ENCODE results near the gene L3MBTL1.

Gene L3MBTL1

DNA sequence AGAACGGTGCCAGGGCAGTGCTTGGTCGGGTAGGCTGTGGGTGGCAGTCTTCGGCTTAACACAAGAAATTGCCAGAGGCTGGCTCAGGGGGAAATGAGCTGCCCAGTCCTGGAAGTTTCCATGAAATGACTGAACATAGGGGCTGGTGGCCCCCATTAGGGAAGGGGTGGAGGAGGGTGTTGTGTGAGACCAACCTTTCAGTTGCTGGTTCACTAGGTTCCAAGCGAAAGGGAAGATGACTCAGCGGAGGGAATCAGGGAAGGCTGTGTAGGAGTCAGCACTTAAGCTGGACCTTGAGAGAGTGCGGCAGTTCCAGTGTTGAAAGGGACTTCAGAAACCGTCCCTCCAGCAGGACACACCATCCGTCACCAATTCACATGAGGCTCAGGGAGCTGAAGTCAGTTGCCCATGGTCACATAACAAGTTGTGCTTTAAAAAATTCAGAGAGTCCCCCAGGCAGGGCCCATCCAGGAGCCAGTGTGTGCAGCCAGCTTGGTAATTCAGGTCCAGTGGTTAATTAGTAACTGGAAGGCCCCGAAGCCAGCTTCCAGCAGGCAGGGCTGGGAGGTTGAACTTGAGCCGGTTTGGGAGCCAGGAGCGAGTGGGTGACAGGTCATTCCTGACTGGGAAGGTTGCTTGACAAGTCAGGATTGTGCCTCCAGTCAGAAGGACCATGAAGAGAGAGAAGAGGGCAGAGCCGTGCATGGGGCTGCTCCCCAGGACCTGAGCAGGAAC is 51.1 kb downstream of the L3MBTL1 start, which contains the start of gene SGK2:
Gene SGK2 (plus strand): TSS at position 616 of the 735 bp plus-strand sequence. CDS start 7,469 bp downstream, outside the sequence.
- H3K4me3 ChIP-seq (ENCODE audit: low read depth, low read length): no peak within 1 kb of the TSS
- no peaks in the 10 kb centered on the region for H3K9me3 ChIP-seq
- DNase-seq: no peak
- H3K27me3 ChIP-seq: no peaks in the 10 kb centered on the region
- H3K36me3 ChIP-seq: no peaks in the 10 kb centered on the region
- peaks cover 7% of the 10 kb centered on the region for H3K4me1 ChIP-seq
- TF ChIP-seq, protein P1, sequence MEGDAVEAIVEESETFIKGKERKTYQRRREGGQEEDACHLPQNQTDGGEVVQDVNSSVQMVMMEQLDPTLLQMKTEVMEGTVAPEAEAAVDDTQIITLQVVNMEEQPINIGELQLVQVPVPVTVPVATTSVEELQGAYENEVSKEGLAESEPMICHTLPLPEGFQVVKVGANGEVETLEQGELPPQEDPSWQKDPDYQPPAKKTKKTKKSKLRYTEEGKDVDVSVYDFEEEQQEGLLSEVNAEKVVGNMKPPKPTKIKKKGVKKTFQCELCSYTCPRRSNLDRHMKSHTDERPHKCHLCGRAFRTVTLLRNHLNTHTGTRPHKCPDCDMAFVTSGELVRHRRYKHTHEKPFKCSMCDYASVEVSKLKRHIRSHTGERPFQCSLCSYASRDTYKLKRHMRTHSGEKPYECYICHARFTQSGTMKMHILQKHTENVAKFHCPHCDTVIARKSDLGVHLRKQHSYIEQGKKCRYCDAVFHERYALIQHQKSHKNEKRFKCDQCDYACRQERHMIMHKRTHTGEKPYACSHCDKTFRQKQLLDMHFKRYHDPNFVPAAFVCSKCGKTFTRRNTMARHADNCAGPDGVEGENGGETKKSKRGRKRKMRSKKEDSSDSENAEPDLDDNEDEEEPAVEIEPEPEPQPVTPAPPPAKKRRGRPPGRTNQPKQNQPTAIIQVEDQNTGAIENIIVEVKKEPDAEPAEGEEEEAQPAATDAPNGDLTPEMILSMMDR (IDR thresholded peaks at IDR 0.05; ENCODE audit: low read depth, low read length): no peak

DNA sequence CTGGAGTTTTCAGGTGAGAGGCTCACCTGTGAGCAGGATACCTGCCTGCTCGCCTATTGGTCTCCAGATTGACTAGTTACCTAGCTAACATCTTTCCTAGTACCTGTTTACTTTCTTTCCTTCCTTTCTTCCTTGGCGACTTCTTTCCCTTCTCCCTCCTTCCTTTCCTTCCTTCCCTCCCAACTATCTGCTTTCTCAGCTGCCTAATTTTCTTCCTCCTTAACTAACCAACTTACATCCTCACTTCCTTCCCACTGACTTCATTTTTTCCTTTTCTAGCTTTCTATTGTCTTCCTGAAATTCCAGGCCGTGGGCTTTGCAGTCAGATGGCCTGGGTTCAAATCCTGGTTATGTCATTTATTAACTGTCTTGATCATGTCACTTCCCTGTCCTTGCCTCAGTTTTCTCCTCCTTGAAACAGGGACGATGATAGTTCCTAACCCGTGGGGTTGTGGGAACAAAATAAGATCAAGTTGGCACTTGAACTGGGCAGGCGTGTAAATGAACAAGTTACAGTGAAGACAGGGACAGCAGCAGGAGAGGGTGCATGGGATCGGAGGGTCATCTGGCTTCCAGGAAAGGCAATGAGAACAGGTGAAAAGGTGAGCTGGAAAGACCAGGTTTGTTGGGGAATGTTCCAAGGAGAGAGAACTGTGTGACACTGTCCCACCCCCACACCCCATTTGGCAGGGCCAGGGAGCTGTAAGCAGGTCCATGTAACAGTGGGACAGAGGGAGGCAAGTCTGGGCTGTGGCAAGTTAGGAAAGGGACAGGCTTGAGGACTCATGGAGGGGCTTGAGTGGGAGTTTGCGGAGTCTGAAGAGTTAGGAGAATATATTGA is 51.9 kb downstream of the L3MBTL1 start:
- TF ChIP-seq, protein P1 (IDR thresholded peaks at IDR 0.05; ENCODE audit: low read depth, low read length): no peak
- peaks cover 7% of the 10 kb centered on the region for H3K4me1 ChIP-seq
- no peaks in the 10 kb centered on the region for H3K9me3 ChIP-seq
- H3K36me3 ChIP-seq: no peaks in the 10 kb centered on the region
- no peak for DNase-seq
- no peak overlapping the region for H3K4me3 ChIP-seq (ENCODE audit: low read depth, low read length)
- H3K27me3 ChIP-seq: no peaks in the 10 kb centered on the region

DNA sequence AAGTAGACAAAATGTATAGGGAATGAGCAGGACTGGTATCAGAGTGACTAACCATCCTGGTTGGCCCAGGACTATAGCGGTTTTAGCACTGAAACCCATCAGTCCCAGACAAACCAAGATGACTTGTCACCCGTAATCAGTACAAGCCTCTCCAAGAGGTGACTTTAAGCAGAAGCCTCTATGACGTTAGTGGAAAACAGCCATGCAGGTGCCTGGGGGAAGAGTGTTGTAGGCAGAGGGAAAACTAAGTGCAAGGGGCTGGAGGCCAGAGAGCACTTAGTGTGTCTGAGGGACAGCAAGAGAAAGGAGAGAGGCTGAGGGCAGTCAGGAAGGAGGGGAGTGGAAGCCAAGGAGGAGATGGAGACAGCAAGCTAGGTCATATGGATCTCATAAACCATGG is 53.5 kb downstream of the L3MBTL1 start:
- H3K27me3 ChIP-seq: no peaks in the 10 kb centered on the region
- H3K9me3 ChIP-seq: no peaks in the 10 kb centered on the region

DNA sequence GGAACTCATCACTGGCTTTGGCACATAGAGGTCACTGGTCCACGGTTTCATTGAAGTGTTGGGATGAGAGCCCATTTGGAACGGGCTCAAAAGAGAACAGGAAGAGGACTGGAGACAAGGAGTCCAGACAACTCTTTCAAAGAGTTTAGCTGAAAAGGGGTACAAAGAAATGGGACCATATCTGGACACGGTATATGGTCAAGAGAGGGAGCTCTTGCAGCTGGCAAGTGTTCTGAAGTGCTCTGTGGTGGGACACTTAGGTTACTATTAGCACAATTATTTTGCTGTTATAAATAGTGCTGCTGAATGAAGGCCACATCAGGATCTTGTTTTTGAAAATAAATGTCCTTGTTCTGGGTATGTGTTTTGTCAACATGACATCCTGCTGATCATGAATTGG is 55.9 kb downstream of the L3MBTL1 start:
- Histone ChIP-seq H3K36me3 (no peaks in the 10 kb centered on the region), H3K4me3 (ENCODE audit: low read depth, low read length) (no peak overlapping the region), H3K27me3 (no peaks in the 10 kb centered on the region), H3K4me1 (no peaks in the 10 kb centered on the region), H3K9me3 (no peaks in the 10 kb centered on the region)
- no peak for DNase-seq
- TF ChIP-seq, protein P1 (IDR thresholded peaks at IDR 0.05; ENCODE audit: low read depth, low read length): no peak

More for the DNA sequence above, 53.5 kb downstream of the L3MBTL1 start:
- Histone ChIP-seq H3K4me1 (peaks cover 7% of the 10 kb centered on the region), H3K4me3 (ENCODE audit: low read depth, low read length) (no peak overlapping the region), H3K36me3 (no peaks in the 10 kb centered on the region)
- TF ChIP-seq, protein P1 (IDR thresholded peaks at IDR 0.05; ENCODE audit: low read depth, low read length): no peak
- DNase-seq: no peak

DNA sequence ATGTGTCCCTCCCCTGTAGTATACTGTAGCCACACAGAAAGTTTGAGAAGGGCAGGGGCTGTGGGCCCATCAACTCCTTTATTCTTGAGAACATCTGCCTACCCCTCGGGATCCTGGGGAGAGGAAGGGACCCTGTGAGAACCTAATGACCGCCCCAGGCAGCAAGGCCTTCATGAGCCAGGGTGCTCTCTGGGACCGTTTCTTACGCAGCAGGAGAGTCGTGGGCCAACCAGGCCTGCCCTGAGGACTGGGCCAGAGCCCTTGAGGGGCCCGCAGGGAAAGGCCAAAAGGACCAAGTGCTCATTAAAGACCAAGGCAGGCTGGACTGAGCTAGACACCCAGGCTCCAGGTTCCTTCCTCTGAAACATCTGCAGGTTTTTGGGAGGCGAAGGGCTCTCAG is 56.5 kb downstream of the L3MBTL1 start:
- DNase-seq: no peak
- TF ChIP-seq, protein P1 (IDR thresholded peaks at IDR 0.05; ENCODE audit: low read depth, low read length): no peak
- no peaks in the 10 kb centered on the region for H3K9me3 ChIP-seq
- H3K4me3 ChIP-seq (ENCODE audit: low read depth, low read length): no peak overlapping the region
- no peaks in the 10 kb centered on the region for H3K4me1 ChIP-seq
- H3K36me3 ChIP-seq: no peaks in the 10 kb centered on the region
- no peaks in the 10 kb centered on the region for H3K27me3 ChIP-seq

Measured in BE2C (cell line).